GM13976 (cell line): Measurements from ENCODE around the gene FAM3A.

Experiments used
- DNase-seq: peaks from one replicate; pipeline ENCODE4 v3.0.0; 2012; ENCODE audit warnings: low spot score
- in situ Hi-C: fragments of 300-500 bp; cut with MboI; formaldehyde crosslinking; loops from one replicate; pipeline ENCODE4 v1.12.0; 2022; ENCODE audit warnings: low sequenced_read_pairs, mixed read lengths, inconsistent platforms; ENCODE audit not compliant: unreplicated experiment
- TF ChIP-seq, protein P1 (sequence below): IDR thresholded peaks from 2 replicates; pipeline ENCODE4 v1.5.1; 2012; ENCODE audit warnings: borderline replicate concordance, mild to moderate bottlenecking; ENCODE audit not compliant: insufficient read depth; ENCODE audit errors: extremely low read depth, missing control alignments, control extremely low read depth

FAM3A gene

DNA sequence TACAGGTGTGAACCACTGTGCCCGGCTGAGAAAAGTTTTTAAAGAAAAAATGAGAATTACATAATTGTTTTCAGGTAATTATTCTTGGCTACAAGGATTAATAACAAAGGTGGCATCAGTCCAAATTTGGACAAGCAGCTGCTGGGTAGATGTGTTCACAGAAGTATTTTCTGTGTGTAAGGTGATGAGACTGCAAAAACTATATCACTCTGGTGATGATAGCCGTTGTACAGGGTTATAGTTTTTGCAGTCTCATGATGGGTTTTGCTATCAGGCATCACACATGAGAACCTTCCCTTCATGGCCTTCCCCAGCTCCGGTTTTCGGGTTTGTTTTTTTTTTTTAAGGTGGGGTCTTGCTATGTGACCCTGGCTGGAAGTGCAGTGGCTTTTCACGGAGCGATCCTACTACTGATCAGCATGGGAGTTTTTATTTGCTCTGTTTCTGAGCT is 20.5 kb downstream of the FAM3A start:
- DNase-seq: no peak
- TF ChIP-seq, protein P1, sequence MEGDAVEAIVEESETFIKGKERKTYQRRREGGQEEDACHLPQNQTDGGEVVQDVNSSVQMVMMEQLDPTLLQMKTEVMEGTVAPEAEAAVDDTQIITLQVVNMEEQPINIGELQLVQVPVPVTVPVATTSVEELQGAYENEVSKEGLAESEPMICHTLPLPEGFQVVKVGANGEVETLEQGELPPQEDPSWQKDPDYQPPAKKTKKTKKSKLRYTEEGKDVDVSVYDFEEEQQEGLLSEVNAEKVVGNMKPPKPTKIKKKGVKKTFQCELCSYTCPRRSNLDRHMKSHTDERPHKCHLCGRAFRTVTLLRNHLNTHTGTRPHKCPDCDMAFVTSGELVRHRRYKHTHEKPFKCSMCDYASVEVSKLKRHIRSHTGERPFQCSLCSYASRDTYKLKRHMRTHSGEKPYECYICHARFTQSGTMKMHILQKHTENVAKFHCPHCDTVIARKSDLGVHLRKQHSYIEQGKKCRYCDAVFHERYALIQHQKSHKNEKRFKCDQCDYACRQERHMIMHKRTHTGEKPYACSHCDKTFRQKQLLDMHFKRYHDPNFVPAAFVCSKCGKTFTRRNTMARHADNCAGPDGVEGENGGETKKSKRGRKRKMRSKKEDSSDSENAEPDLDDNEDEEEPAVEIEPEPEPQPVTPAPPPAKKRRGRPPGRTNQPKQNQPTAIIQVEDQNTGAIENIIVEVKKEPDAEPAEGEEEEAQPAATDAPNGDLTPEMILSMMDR: no peak

DNA sequence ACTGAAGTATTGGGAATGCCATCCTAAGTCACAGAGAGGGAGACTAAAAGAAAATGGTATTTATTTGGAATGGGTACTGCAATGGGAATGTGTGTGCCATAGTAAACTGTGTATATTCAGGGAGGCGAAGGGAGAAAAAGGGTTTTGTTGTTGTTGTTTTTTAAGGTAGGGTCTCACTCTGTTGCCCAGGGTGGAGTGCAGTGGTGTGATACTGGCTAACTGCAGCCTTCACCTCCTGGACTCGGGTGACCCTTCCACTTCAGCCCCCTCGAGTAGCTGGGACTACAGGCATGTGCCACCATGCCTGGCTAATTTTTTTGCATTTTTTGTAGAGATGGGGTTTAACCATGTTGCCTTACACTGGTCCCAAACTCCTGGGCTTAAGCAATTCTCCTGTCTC is 21.3 kb downstream of the FAM3A start:
- in situ Hi-C loops: no loop called here
- TF ChIP-seq, protein P1: no peak

More for the DNA sequence above, 20.5 kb downstream of the FAM3A start:
- in situ Hi-C loops: no loop called here

DNA sequence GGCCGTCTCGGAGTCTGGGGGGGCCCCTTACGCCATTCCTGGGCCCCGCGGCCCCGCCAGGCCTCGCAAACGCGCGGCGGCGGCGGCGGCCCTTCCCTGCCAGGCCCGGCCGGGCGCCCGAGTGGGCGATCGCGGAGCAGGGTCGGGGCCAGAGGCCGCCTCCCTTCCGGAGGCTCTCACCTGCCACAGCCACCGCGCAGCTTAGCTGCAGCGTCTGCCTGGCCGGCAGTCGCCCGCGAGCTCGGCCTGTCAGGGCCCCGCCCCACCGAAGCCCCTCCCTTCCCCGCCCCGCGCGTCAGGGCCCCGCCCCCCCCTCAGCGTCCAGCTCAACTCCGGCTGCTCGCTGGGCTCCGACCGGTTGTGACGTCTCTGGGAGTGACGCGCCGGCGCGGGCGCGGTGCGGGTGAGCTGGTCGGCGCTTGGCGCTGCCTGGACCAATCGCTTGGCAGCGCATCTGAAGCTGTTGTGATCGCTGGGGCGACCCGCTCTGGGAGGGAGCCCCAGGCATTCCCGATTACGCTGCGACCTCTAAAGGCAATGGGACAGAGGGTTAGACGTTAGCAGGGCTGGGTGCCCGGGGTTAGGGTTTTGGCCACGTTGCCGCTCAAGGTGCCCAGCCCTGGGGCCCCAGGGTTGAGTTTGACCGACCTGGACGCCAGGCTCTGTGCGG is 25.5 kb downstream of the FAM3A start, which contains the start of gene SLC10A3:
Gene SLC10A3 (minus strand): TSS at position 216 of the 670 bp plus-strand sequence. CDS start 1,689 bp downstream, outside the sequence.
- in situ Hi-C loops: no loop called here
- DNase-seq: peak; percentile 93
- TF ChIP-seq, protein P1: no peak

More for the DNA sequence above, 21.3 kb downstream of the FAM3A start:
- DNase-seq: no peak

DNA sequence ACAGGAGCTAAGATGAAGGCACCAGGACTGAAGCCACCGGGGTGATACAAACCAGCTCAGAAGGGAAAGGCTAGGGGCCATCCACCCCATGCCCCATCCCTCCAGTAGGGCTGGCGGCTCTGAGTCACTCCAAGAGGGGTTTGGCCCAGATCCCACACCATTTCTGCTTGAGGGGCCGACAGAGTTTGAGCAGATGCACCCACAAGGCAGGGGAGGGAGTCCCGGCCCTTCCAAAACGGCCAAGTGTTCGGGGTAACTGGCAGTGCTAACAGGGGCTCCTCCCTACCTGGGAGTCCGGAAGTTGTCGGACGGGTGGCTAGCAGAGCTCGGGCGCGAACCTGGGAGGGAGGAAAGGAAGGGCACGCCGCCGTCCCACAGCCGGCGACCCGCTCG is 26.0 kb downstream of the FAM3A start:
- TF ChIP-seq, protein P1: no peak
- in situ Hi-C loops: no loop called here
- no peak for DNase-seq

DNA sequence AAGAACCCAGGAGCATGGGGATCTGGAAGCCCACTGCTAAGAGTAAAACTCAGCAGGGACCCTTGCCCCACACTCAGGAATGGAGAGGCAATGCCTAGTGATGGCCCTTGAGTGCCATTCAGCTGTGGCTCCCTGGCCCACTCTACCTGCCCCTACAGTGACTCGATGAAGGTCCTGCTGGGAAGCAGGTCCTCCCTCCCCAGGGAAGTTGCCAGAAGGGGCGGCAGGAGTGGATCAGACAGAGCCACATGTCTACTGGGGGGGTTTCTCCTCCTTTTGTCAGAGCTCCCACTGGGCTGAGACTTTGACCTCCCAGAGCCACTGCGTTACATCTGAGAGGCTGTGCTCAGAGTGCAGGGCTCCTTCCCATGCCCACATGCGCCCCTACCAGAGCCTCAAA is 26.9 kb downstream of the FAM3A start:
- DNase-seq: no peak
- TF ChIP-seq, protein P1: no peak
- in situ Hi-C loops: no loop called here

DNA sequence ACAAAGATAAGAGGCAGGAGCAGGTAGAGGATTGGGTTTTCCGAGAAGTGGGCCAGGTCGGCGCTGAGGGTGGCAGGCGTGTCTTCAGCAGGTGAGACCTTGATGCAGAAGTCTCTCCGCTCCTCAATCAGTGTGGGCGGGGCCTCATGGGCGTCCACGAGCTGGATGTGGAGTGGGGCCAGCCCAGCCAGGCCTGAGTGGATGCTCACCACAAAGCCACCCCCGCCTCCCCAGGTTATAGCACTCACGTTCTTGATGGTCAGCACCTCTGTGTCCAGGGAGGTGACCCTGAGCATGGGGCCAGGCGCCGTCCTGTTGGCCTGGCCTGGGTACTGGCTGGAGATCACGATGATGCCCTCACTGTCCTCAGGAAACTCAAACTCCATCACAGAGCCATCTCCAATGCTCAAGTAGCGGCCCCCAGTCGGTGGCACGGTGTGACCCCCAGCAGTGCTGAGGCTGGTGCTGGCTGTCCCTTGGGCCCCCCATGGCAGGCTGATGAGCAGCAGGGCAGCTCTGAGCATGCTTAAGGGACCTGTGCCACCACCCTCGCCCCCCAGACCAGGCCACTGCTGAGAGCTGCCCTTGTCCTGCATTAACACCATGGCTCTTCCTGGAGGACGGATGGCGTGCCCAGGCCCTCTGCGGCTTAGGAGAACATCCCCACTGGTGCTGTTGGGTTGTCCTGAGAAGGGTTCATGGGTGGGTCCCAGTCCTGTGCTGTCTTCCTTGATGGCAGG is 27.5 kb downstream of the FAM3A start:
- TF ChIP-seq, protein P1: no peak
- no peak for DNase-seq
- in situ Hi-C loops: no loop called here
